K562 (cell line): Measurements from ENCODE around the gene RRM2. TPM values are rescaled to one million over a fixed set of nuclear protein-coding genes. Genes with fewer than 3 reads are reported as not detected.
A peak's percentile ranks its signal among the peaks of the same experiment; 100 is the strongest.

Source experiments
- ATAC-seq: fragments of 200-7000 bp; cut with Tn5 transposase; 3 replicates; pipeline ENCODE4 v1.9.1; 2020; ENCODE audit warnings: moderate library complexity
- BruUV-seq: library from RNA; stranded (reverse); fragments of 400-500 nt; replicated peaks from 2 replicates; lab custom pipeline; 2021; lab: Mats Ljungman, UMichigan
- CTCF ChIA-PET: fragments of 300-600 bp; formaldehyde crosslinking; extraction: SDS; loops from one replicate; lab custom pipeline; 2021; ENCODE audit warnings: low intra/inter-chr PET ratio; lab: Yijun Ruan, JAX
- POLR2A ChIA-PET: fragments of 300-600, 350-650 bp; sonication (Branson Sonifier 250); formaldehyde crosslinking; extraction: SDS; loops from one replicate; lab custom pipeline; 2021; ENCODE audit warnings: antibody characterized with exemption, inconsistent platforms; lab: Yijun Ruan, JAX
- DNase-seq, 4 experiments: peaks; one replicate each; pipeline versions ENCODE4 v3.0.0 to v3.0.0-alpha.2; 2011 to 2018; ENCODE audit warnings: low spot score in 3 of 4, mixed read lengths in 3 of 4; ENCODE audit errors: extremely low read depth in 1 of 4
- FAIRE-seq: peaks from 2 replicates; lab custom pipeline; 2011; peaks lifted over from hg19 to GRCh38; lab: Jason Lieb, UNC
- H2AFZ ChIP-seq: 2 replicates; pipeline ENCODE4 v1.6.0; 2011; ENCODE audit warnings: low read depth, low read length, control low read depth, inconsistent platforms
- H3K27ac ChIP-seq: fragments of 200-600 bp; 3 replicates; pipeline ENCODE4 v1.8.0; 2011; ENCODE audit warnings: low read depth, mild to moderate bottlenecking, control low read depth, inconsistent platforms, low read length, moderate library complexity, mixed read lengths; ENCODE audit errors: extremely low read depth
- H3K27me3 ChIP-seq, 2 experiments: fragments of 300-600 bp in 1 of 2; 2 replicates in 1 of 2; 3 replicates in 1 of 2; pipeline versions ENCODE4 v1.6.0 to v1.8.0; 2011; ENCODE audit warnings: inconsistent platforms in 2 of 2, low read length in 2 of 2, mild to moderate bottlenecking in 1 of 2, mixed read lengths in 1 of 2, moderate library complexity in 1 of 2; ENCODE audit not compliant: control insufficient read depth in 2 of 2, insufficient read depth in 2 of 2
- H3K36me3 ChIP-seq: fragments of 300-600 bp; 3 replicates; pipeline ENCODE4 v1.8.0; 2011; ENCODE audit warnings: mild to moderate bottlenecking, low read length, inconsistent platforms; ENCODE audit not compliant: control insufficient read depth, insufficient read depth
- H3K4me1 ChIP-seq, 2 experiments: fragments of 200-600 bp in 1 of 2; replicated peaks in 1 of 2; 2 replicates in 1 of 2; 3 replicates in 1 of 2; pipeline versions ENCODE4 v1.5.1 to v1.8.0; 2011; ENCODE audit warnings: inconsistent platforms in 2 of 2, low read length in 2 of 2, mild to moderate bottlenecking in 1 of 2, mixed read lengths in 1 of 2, moderate library complexity in 1 of 2; ENCODE audit not compliant: control insufficient read depth in 2 of 2, insufficient read depth in 2 of 2
- H3K4me2 ChIP-seq: 2 replicates; pipeline ENCODE4 v1.6.1; 2011; ENCODE audit warnings: low read length, control low read depth, inconsistent platforms, mixed read lengths; ENCODE audit not compliant: insufficient read depth
- H3K4me3 ChIP-seq: fragments of 200-600 bp; sonication (generic), shearing (Covaris generic); 2 replicates; pipeline ENCODE4 v1.5.1; 2016; ENCODE audit warnings: control low read depth, inconsistent platforms
- H3K79me2 ChIP-seq: fragments of 200-600 bp; 3 replicates; pipeline ENCODE4 v1.8.0; 2011; ENCODE audit warnings: low read length, inconsistent platforms; ENCODE audit not compliant: control insufficient read depth, insufficient read depth
- H3K9ac ChIP-seq, 2 experiments: 2 replicates each; pipeline versions ENCODE4 v1.6.0 to v1.6.1; 2011; ENCODE audit warnings: low read depth in 2 of 2, low read length in 2 of 2, control low read depth in 1 of 2, inconsistent platforms in 1 of 2, mild to moderate bottlenecking in 1 of 2, mixed read lengths in 1 of 2; ENCODE audit not compliant: insufficient read depth in 1 of 2
- H3K9me1 ChIP-seq: one replicate; pipeline ENCODE4 v1.6.0; 2011; ENCODE audit warnings: inconsistent platforms, mild to moderate bottlenecking, low read length, moderate library complexity; ENCODE audit not compliant: control insufficient read depth, insufficient read depth
- H3K9me3 ChIP-seq: replicated peaks from 2 replicates; pipeline ENCODE4 v1.5.1; 2011; ENCODE audit warnings: low read depth, low read length, inconsistent platforms; ENCODE audit not compliant: control insufficient read depth, insufficient read depth
- H4K20me1 ChIP-seq: replicated peaks from 2 replicates; pipeline ENCODE4 v1.6.1; 2011; ENCODE audit warnings: low read length, inconsistent platforms, mixed read lengths; ENCODE audit not compliant: control insufficient read depth, insufficient read depth
- CAMTA2 ChIP-seq: fragments of 250-450 bp; sonication (Bioruptor Pico); conservative IDR thresholded peaks from 2 replicates; pipeline ENCODE4 v1.5.1; 2022
- KLF13 ChIP-seq: fragments of 450-650 bp; IDR thresholded peaks from 2 replicates; pipeline ENCODE4 v1.6.1; 2016; ENCODE audit warnings: missing genetic modification characterization, low read depth, mild to moderate bottlenecking, missing compliant biosample characterization, moderate library complexity, borderline replicate concordance
- NR1H2 ChIP-seq: sonication (generic); formaldehyde crosslinking; IDR thresholded peaks from 2 replicates; pipeline ENCODE4 v1.4.0; 2020; ENCODE audit warnings: mild to moderate bottlenecking, missing genetic modification reagents
- RBM22 ChIP-seq: fragments of 200-400 bp; formaldehyde crosslinking; IDR thresholded peaks from 2 replicates; pipeline ENCODE4 v1.6.1; 2018; ENCODE audit warnings: low read length, low read depth; ENCODE audit not compliant: poor library complexity, severe bottlenecking
- RREB1 ChIP-seq: fragments of 250-450 bp; sonication (Bioruptor Pico); IDR thresholded peaks from 2 replicates; pipeline ENCODE4 v1.4.0; 2020
- WGBS: fragments of 100-300 bp; shearing (Covaris generic); methylation state at CpG from one replicate; pipeline ENCODE4 v1.1.6; 2016; ENCODE audit warnings: low coverage, mixed read lengths; ENCODE audit not compliant: insufficient coverage; ENCODE audit errors: missing lambda C conversion rate; 5-methylcytosine and 5-hydroxymethylcytosine counted together
- in situ Hi-C: fragments of 300-500 bp; cut with MboI; formaldehyde crosslinking; loops from 4 replicates; pipeline ENCODE4 v1.15.0; 2018; ENCODE audit warnings: inconsistent platforms, mixed read lengths
- intact Hi-C: fragments of 100-400 bp; cut with micrococcal nuclease; formaldehyde crosslinking; loops from 2 replicates; pipeline ENCODE4 v1.14.2; 2022
- polyA plus RNA-seq, 8 experiments: library from polyadenylated mRNA; depleted of rRNA in 4 of 8; stranded (reverse) in 5 of 8; unstranded in 3 of 8; fragments of >200 nt; fragmentation: Nextera tagmentation in 2 of 8; fragmentation: Illumina TruSeq in 1 of 8; extraction: Ambion mirVana in 2 of 8; extraction: Trizol in 1 of 8; gene quantifications; 2 replicates each; pipeline versions ENCODE4 v1.2.1 to v1.2.3, GENCODE V29; 2011 to 2014; ENCODE audit warnings: inconsistent platforms in 1 of 8, missing spikeins in 1 of 8
- total RNA-seq, 7 experiments: library from RNA; depleted of rRNA in 6 of 7; stranded (reverse); fragments of >200 nt in 6 of 7; fragmentation: Illumina TruSeq in 2 of 7; extraction: Trizol in 2 of 7; gene quantifications; 2 replicates each; pipeline versions ENCODE4 v1.2.1 to v1.2.3, GENCODE V29; 2011 to 2021; ENCODE audit warnings: low replicate concordance in 1 of 7
- TF ChIP-seq, protein P1 (sequence below): fragments of 450-650 bp; IDR thresholded peaks from 2 replicates; pipeline ENCODE4 v1.6.1; 2016; ENCODE audit warnings: low read depth, mild to moderate bottlenecking, moderate library complexity

RRM2 gene
- total and polyA plus RNA-seq, 9 of the 15 experiments (the other 6 are each of a cell fraction or from before 2014, with no cell fraction given) = 50.1 to 244 (median 128) TPM

DNA sequence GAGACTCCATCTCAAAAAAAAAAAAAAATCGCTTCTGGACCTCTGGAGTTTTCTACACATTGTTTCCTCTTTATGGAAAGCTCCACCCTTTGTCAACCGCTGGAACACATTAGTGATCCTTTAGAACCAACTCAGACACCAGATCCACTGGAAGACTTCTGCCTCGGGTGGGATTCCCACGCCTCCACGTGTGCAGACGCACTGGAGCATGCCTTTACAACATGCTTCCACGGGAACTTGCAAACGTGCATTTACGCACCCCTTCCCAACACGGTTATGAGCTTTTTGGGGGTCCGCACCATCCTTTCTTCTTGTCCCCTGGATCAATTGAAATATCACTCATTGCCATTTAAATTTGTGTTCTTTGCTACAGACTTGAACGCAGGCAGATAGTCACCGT is 47.4 kb upstream of the RRM2 start:
- Histone ChIP-seq H3K79me2 (no peaks in the 10 kb centered on the region), H3K4me1 (peaks cover 2 to 23% of the 10 kb centered on the region in 2 experiments; a peak in 3 of 5 replicates), H3K27me3 (peaks cover 44 to 60% of the 10 kb centered on the region in 2 experiments), H3K9ac (peak overlapping the region in 1 of 2 experiments; percentile 56; a peak in 1 of 4 replicates), H3K27ac (no peak overlapping the region), H3K9me1 (no peaks in the 10 kb centered on the region), H4K20me1 (0 out of 2 replicates have a peak, but pooled peaks cover 7% of the 10 kb centered on the region), H3K36me3 (no peaks in the 10 kb centered on the region), H3K4me3 (no peak overlapping the region), H3K9me3 (no peaks in the 10 kb centered on the region), H3K4me2 (no peak overlapping the region), H2AFZ (no peak overlapping the region)
- intact Hi-C loops = no loop called here
- ATAC-seq (no peak), DNase-seq (no peak), FAIRE-seq (no peak)
- CTCF ChIA-PET = no interaction called here
- POLR2A ChIA-PET = interaction anchor here (0.7 to 1.1 kb wide), 2 partner anchors 10 to 629 kb away, joined by 3 read pairs; no protein-coding TSS in a partner anchor
- BruUV-seq = no TSS peak
- WGBS = 9% methylated on average over 11 of the region's 13 CpGs
- no peak for TF ChIP-seq RREB1 (CRISPR knock-in tag)
- no peak for TF ChIP-seq KLF13
- TF ChIP-seq NR1H2 (CRISPR knock-in tag) = no peak
- no peak for TF ChIP-seq CAMTA2 (CRISPR knock-in tag)
- no peak for TF ChIP-seq RBM22
- TF ChIP-seq, protein P1, sequence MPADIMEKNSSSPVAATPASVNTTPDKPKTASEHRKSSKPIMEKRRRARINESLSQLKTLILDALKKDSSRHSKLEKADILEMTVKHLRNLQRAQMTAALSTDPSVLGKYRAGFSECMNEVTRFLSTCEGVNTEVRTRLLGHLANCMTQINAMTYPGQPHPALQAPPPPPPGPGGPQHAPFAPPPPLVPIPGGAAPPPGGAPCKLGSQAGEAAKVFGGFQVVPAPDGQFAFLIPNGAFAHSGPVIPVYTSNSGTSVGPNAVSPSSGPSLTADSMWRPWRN = no peak
- TF ChIP-seq, all 486 proteins: peak for 0
- in situ Hi-C loops = no loop called here
